ENCODE measurements around the gene PNKD.

Gene PNKD

GRCh38 chr2:218315397-218315796 is 45.1 kb downstream of the PNKD start:
- Histone ChIP-seq H3K4me1 (no peaks in the 10 kb centered on the region), H3K36me3 (no peaks in the 10 kb centered on the region), H3K27me3 (no peaks in the 10 kb centered on the region), H3K4me3 (ENCODE audit: low read depth, low read length) (no peak overlapping the region), H3K9me3 (no peaks in the 10 kb centered on the region)
- no peak for TF ChIP-seq CTCF (IDR thresholded peaks at IDR 0.05; ENCODE audit: low read depth, low read length)
- DNase-seq, result no peak

GRCh38 chr2:218317303-218317630 is 46.9 kb downstream of the PNKD start:
- peaks cover 2% of the 10 kb centered on the region for H3K4me1 ChIP-seq
- no peak for TF ChIP-seq CTCF (IDR thresholded peaks at IDR 0.05; ENCODE audit: low read depth, low read length)
- H3K36me3 ChIP-seq, result no peaks in the 10 kb centered on the region
- no peak for DNase-seq
- H3K27me3 ChIP-seq, result no peaks in the 10 kb centered on the region
- no peaks in the 10 kb centered on the region for H3K9me3 ChIP-seq
- H3K4me3 ChIP-seq (ENCODE audit: low read depth, low read length), result no peak overlapping the region

GRCh38 chr2:218317835-218318234 is 47.5 kb downstream of the PNKD start:
- TF ChIP-seq CTCF (IDR thresholded peaks at IDR 0.05; ENCODE audit: low read depth, low read length), result no peak

GRCh38 chr2:218318241-218318640 is 47.9 kb downstream of the PNKD start:
- TF ChIP-seq CTCF (IDR thresholded peaks at IDR 0.05; ENCODE audit: low read depth, low read length), result no peak
- no peaks in the 10 kb centered on the region for H3K9me3 ChIP-seq
- H3K36me3 ChIP-seq, result no peaks in the 10 kb centered on the region
- peaks cover 6% of the 10 kb centered on the region for H3K4me1 ChIP-seq
- no peak for DNase-seq
- no peak overlapping the region for H3K4me3 ChIP-seq (ENCODE audit: low read depth, low read length)
- no peaks in the 10 kb centered on the region for H3K27me3 ChIP-seq

More at GRCh38 chr2:218317835-218318234, 47.5 kb downstream of the PNKD start:
- no peaks in the 10 kb centered on the region for H3K27me3 ChIP-seq
- H3K4me1 ChIP-seq, result peaks cover 6% of the 10 kb centered on the region
- no peak overlapping the region for H3K4me3 ChIP-seq (ENCODE audit: low read depth, low read length)
- H3K9me3 ChIP-seq, result no peaks in the 10 kb centered on the region
- no peaks in the 10 kb centered on the region for H3K36me3 ChIP-seq
- no peak for DNase-seq

DNA sequence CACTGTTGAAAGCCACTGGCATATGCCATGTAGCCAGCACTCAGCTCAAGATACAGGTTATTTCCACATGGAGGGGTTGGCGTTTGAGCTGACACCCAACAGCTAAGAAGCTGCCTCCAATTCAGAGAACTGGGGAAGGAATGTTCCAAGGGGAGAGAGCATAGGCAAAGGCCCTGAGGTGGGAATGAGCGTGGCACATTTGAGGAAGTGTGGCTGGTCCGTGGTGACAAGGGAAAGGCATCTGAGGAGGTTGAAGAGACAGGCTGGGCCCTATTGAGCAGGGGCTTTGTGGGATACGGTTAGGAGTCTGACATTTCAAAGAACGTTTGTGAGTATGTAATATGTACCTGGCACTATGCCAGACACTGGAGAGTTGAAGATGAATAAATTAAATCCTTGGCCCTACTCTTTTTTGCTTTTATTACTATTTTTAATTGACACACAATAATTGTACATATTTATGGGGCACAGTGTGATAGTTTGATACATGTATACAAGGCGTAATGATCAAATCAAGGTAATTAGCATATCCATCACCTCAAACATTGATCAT is 49.6 kb downstream of the PNKD start:
- DNase-seq, result no peak
- H3K4me1 ChIP-seq, result peaks cover 11% of the 10 kb centered on the region
- no peak overlapping the region for H3K4me3 ChIP-seq (ENCODE audit: low read depth, low read length)
- no peaks in the 10 kb centered on the region for H3K36me3 ChIP-seq
- TF ChIP-seq CTCF (IDR thresholded peaks at IDR 0.05; ENCODE audit: low read depth, low read length), result no peak
- no peaks in the 10 kb centered on the region for H3K9me3 ChIP-seq
- no peaks in the 10 kb centered on the region for H3K27me3 ChIP-seq

DNA sequence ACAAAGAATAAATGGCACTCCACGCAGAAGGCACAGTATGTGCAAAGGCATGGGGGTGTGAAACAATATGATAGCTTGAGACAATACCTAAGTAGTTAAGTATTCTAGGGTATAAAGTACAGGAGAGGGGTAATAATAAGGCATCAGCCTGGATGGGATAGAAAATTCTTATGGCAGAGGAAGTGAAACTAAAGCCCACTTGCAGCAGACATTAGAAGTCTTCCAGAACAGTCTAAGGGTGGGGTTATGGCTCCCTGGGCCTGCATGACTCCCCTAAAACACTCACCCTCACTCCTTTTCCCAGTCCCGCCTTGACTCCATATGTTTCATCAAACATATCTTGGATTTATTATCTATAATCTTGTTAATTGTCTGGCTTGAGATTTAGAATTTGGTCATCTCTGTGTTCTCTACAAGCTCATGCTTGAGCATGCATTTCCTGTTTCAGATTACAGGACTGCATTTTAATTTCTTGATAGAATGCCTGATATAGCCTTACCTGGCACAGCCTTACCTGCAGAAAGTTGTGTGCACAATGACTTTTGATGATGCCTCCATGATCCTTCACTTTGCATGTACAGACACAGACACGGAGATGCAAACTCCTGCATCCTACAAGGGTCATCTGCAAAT is 50.5 kb downstream of the PNKD start:
- Histone ChIP-seq H3K4me1 (peaks cover 18% of the 10 kb centered on the region), H3K9me3 (no peaks in the 10 kb centered on the region), H3K4me3 (ENCODE audit: low read depth, low read length) (no peak overlapping the region), H3K36me3 (no peaks in the 10 kb centered on the region), H3K27me3 (no peaks in the 10 kb centered on the region)
- no peak for DNase-seq
- TF ChIP-seq CTCF (IDR thresholded peaks at IDR 0.05; ENCODE audit: low read depth, low read length), result no peak

All from BE2C (cell line).